LHCN-M2 (cell line): ENCODE results near the gene CCDC88A. TPM values are rescaled to one million over a fixed set of nuclear protein-coding genes. Genes with fewer than 3 reads are reported as not detected.
A peak's percentile ranks its signal among the peaks of the same experiment; 100 is the strongest.
"Not testable (repeated sequence)": the region's sequence is repeated elsewhere in the genome, so short reads cannot be mapped to it uniquely, and the experiment has no call there.

Experiments used
- DNase-seq: peaks from one replicate; pipeline ENCODE4 v3.0.0-alpha.2; 2012; ENCODE audit warnings: low read depth
- polyA plus RNA-seq: library from polyadenylated mRNA; unstranded; fragments of >200 nt; gene quantifications from one replicate; pipeline ENCODE4 v1.2.1, GENCODE V29; 2012; ENCODE audit warnings: missing spikeins
- total RNA-seq: library from RNA; depleted of rRNA; stranded (reverse); fragments of >200 nt; gene quantifications from 2 replicates; pipeline ENCODE4 v1.2.3, GENCODE V29; 2014; rRNA removed

CCDC88A gene
- total RNA-seq, result 67.1 and 77.1 TPM in 2 replicates
- 10.6 TPM for polyA plus RNA-seq

- DNase-seq, result peak; percentile 96
Measured at GRCh38 chr2:55419679-55420438, at the start of gene CCDC88A. CCDC88A (minus strand) TSS chr2:55419856; CDS start chr2:55419079, 777 bp downstream.

DNA sequence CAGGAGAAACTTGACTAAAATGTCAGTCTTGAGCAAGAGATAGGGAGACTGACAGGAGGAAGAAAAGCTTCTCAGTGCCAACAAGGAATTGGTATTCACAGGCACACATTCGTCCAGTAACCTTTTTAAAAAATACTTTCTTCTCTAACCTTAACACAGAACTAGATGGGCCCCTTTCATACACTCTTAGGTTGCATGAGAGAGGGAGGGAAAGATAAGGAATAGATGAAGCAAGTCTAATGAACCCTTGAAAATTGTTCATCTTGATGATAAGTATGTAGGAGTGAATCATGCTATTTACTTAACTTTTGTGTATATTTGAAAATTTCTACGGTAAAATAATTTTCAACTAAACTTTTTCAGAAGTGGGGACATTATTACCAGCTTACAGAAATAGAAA is 42.0 kb upstream of the CCDC88A start:
- no peak for DNase-seq

DNA sequence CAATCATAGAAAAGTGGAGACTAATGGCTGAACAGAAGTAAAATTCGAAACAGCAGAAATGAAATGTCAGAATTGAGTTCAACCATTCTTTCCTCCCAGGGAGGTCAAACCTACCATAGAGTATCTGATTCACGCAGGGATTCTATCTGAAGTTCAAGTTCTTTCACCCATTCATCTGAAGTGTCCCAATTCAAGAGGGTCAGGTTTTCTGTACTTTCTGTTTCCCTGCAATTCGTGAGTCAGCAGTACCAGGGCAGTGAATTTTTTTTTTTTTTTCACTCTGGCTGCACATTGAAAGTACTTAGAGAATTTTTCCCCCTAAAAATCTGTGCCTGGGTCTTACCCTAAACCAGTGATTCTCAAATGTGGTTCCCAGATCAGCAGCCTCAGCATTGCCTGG is 40.9 kb upstream of the CCDC88A start:
- DNase-seq, result peak; percentile 50

DNA sequence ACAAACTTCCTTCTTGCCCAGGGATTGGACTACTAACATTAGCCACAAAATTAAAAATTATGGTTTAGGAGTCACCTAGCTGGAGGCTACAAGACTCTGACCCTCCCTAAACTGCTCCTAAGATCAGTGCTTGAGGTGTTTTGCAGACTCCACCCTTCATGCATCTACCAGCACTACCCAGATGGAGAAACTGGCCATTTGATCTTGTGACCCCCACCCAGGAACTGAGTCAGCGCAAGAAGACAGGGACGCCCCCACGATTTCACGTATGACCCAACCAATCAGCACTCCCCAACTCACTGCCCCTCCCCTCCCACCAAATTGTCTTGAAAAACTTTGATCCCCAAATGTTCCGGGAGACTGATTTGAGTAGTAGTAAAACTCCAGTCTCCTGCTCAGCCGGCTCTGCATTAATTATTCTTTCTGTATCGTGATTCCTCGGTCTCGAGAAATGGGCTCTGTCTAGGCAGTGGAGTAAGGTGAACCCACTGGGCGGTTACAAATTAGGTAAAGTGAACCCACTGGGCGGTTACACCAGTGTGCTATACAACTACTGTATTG is 40.1 kb upstream of the CCDC88A start:
- no peak for DNase-seq

DNA sequence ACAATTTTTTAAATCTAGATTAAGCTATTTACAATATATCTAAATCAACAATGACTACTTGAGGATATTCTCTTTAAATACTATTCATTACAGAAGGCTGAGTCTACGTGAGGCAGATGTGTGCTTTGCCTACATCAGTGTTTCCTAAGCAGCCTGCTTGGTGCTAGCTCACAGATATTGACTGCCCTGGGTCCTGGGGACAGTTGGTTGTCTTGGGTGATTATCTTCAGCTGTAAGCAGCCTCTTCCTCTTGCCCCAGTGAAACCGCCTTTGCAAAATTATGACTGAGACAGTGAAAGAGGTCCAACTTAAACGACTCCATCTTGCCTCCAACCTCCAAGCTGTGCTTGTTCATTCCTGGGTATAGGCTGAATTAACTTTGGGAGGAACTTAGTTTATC is 39.6 kb upstream of the CCDC88A start:
- DNase-seq, result no peak

DNA sequence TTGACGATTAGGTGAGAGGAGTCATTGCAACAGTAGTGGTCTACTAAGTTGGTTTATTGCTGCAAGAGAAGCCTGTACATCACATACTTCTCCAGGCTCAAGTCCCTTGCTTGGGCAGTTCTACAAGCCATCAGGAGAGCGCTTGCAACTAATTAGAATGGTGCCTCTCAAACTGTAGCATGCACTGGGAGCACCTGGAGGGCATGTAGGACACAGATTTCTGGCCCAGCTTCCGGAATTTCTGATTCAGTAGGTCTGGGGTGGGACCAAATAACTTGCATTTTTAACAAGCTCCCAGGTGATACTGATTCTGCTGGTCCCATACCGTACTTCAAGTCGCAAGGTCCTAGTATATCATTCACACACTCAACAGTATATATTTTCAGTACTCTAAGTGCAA is 34.5 kb upstream of the CCDC88A start:
- DNase-seq, result no peak

DNA sequence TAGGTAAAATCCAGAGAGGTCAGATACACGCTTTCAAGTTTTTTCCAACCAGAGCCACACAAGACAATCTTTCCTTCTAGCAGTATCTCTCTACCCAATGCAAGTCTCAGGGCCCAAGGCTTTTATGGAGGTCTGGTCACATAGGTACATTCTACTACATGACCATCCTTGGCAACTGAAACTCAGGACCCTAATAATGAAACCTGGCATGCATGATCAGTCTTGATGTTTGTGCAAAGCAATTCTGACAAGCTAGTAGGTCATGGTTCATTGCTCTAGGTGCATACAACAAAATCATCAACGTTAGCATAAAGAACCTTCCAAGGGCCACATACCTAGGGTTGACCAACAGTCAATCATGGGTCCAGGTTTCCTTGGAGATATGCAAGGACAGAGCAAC is 33.2 kb upstream of the CCDC88A start:
- DNase-seq, result no peak

DNA sequence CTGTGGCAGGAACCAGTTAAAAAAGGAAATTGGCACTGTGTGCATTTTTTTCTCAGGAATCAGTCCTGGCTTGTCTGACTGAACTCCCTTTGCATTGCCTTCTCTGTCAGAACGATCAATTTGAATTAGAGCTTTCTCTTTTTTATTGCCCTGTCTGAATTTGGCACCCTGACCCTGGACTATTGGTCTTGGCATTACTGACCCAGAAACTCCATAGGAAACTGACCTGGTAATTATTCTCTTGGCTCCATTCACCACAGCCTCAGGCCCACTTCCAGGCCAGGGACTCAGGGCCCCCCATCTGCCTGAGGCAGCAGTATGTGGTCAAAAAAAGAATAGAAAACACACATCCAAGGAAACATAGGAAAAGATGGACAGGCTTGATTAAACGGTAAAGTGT is 32.0 kb upstream of the CCDC88A start:
- no peak for DNase-seq

DNA sequence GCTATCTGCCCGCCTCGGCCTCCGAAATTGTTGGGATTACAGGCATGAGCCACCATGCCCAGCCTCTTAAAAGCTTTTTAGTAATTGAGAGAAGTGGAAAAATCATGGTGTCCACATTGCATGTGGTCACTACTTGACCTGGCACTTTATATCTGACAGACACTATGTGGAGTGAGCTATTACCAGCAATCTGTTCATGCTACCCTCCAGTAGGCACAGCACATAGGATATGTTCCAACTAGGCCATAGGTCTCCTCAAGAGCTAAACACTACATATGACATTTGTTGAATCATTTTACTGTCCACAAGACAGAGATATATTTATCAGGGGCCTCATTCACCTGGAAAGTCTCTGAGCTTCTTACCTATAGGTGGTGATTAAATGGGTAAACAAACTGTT is 30.4 kb upstream of the CCDC88A start:
- DNase-seq, result not testable (repeated sequence)

GRCh38 chr2:55442045-55442760 is 22.5 kb upstream of the CCDC88A start:
- not testable (repeated sequence) for DNase-seq

DNA sequence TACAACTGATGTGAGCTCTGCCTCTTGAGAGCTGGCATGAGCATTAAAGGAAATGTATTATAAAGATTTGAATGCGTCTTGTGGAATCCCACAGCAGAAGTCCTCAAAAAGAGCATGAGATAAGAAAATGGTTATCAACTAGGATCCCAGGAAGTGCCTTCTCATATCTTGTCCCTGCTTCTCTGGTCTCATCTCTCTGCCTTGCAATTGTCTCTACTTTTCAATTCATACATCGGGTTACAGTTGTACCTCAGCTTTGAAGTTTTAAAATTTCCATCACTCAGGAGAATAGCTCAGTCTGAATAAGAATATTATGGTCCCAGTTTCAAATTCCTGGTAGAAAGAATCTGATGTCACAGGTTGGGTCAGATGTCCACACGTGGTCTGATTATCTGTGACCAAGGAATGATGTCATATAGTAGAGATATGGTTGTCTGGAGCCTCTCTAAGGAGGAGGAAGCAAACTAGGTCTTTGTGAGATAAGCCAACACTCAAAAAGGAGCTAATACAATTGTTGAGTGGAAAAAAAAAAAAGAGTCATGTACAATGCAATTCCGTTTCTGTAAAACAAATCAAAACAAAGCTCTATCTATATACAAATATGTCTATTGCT is 21.7 kb upstream of the CCDC88A start:
- DNase-seq, result no peak

GRCh38 chr2:55439101-55439397 is 19.4 kb upstream of the CCDC88A start:
- DNase-seq, result no peak

- DNase-seq, result no peak
Measured at GRCh38 chr2:55438391-55439100, 18.9 kb upstream of the CCDC88A start.

DNA sequence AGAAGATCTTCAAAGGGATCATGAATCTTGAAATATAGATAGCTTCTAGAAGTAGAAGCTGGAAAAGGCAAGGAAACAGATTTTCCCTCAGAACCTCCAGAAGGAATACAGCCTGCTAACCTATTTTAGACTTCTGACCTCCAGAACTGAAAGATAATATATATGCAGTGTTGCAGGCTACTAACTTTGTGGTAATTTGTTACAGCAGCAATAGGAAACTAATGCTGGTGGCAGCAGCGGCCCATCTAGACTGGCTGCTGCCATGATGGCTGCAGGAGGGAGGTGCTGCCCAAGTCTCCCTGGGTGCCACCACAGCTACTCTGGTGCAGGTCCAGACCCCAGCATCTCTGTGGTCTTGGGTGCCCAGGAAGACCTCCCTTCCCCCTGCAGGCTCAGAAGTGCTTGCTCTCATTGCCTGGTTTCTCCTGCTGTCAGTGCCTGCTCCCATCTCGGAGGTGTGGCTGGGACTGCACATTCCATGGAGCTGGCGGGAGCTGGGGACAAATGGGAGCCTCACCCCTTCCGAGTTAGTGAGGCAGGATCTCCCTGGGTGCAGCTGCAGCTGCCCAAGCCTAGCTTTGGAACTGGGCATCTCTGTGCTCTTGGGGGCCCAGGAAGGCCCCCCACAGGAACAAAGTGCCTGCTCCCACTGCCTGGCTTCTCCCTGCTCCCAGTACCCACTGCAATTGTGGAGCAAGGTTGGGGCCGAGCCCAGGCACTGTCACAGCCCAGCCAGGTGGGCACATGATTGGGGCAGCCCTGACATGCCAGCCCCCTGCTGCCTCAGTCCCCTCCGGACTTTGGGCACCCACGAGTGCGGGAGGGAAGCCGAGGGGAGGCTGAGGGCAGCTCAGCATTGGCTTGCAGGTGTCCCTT is 18.1 kb upstream of the CCDC88A start:
- no peak for DNase-seq

- DNase-seq, result no peak
Measured at GRCh38 chr2:55431982-55432627, 12.4 kb upstream of the CCDC88A start.

DNA sequence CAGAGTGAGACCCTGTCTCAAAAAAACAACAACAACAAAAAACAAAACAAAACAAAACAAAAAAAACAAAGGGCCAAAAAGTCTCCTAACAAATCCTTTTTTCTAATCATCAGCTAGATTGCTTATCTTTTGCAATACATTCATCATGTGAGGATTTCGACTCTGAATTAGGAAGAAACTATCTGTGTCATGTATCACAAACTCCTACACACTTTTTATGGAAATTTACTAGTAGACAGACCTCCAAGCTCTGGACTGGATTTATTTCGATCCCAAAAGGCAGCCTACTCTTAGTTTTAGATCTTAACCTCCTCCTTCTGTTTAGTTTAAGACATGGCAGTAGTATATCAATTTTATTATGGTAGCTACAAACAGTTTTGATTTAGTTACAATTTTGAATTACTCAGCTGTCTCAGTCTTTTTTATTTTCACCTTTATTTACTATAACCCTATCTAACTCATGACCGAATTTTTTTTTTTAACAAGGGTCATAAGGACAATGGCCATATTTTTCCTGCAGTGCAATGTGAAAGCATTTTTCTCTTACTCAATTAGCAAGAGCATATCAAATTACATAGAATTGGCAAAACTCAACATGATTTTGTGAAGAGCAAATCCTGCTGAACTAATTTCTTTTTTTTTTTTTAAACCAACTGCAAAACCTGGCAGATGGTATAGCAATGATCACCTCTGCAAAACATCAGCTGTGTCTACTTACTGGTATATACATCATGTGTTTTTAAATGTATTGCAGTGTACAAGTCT is 10.7 kb upstream of the CCDC88A start:
- DNase-seq, result no peak

GRCh38 chr2:55428258-55428657 is 8.6 kb upstream of the CCDC88A start:
- no peak for DNase-seq

DNA sequence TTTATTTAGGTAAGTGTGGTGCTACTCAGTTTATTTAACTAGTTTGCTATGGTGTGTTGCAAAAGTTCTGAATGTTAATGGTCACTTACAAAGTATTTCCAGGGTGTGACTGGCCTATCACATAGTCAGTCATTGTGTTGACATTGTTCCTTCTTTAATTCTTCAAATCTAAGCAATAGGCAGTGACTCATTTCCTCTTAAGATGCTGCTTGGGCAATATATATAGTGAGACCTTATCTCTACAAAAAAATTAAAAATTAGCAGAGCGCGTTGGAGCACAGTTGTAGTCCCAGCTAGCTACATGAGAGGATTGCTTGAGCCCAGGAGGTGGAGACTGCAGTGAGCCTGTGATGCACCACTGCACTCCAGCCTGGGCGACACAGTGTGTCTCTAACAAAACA is 5.8 kb upstream of the CCDC88A start:
- DNase-seq, result peak; percentile 68

DNA sequence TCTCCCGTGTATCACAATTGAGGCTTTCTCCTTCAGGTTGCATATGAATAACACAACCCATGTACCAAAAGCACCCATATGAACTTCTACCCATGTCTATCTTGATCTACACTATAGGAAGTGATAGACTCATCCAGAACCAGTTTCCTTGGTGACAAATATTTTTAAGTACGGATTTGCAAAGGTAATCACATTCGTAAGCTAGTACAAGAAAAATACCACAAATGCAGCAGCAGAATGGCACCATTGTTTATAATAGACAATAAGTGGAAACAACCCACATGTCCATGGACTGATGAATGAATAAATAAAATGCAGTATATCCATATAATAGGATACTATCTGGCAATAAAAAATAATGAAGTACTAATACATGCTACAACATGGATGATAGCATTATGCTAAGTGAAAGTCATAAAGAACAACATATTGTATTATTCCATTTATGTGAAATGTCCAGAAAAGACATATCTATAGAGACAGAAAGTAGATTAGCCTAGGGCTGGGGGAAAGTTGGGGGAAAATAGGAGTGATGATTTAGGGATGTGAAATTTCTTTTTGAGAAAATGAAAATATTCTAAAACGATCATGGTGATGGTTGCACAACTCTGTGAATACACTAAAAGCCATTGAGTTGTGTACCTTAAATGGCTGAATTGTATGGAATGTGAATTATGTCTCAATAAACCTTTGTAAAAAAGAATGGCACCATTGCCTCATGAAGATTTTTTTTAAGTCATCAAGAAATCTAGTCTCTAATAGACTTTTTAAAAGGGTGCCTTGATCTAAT is 3.4 kb upstream of the CCDC88A start:
- DNase-seq, result no peak
